Nephron progenitor cell (in vitro differentiated cells): ENCODE data around the gene CCDC88C.

Experiments
- DNase-seq: peaks from one replicate; pipeline ENCODE4 v3.0.0; 2021
- H3K27ac Mint-ChIP-seq: 2 replicates; pipeline ENCODE4 v1.8.0; 2021; ENCODE audit warnings: mild to moderate bottlenecking, moderate library complexity, mixed read lengths
- H3K27me3 Mint-ChIP-seq: 2 replicates; pipeline ENCODE4 v1.8.0; 2021; ENCODE audit warnings: mild to moderate bottlenecking, low read depth, mixed read lengths; ENCODE audit not compliant: poor library complexity
- H3K36me3 Mint-ChIP-seq: 2 replicates; pipeline ENCODE4 v1.8.0; 2021; ENCODE audit warnings: low read depth, mixed read lengths
- H3K4me1 Mint-ChIP-seq: 2 replicates; pipeline ENCODE4 v1.8.0; 2021; ENCODE audit warnings: mixed read lengths
- H3K4me3 Mint-ChIP-seq: 2 replicates; pipeline ENCODE4 v1.8.0; 2021; ENCODE audit warnings: mild to moderate bottlenecking, moderate library complexity, mixed read lengths
- H3K9me3 Mint-ChIP-seq: 2 replicates; pipeline ENCODE4 v1.8.0; 2021; ENCODE audit warnings: mild to moderate bottlenecking, moderate library complexity, mixed read lengths
- TF ChIP-seq, protein P1 (sequence below): fragments of 200-600 bp; sonication (generic); IDR thresholded peaks from 2 replicates; pipeline ENCODE4 v1.5.0; 2021; ENCODE audit warnings: antibody characterized with exemption

Gene CCDC88C

GRCh38 chr14:91283666-91284065 lies 134.0 kb downstream of the CCDC88C start:
- no peaks in the 10 kb centered on the region for H3K9me3 Mint-ChIP-seq

GRCh38 chr14:91282954-91283645 lies 134.5 kb downstream of the CCDC88C start:
- no peak overlapping the region for H3K27ac Mint-ChIP-seq
- H3K27me3 Mint-ChIP-seq = peaks cover 2% of the 10 kb centered on the region

More at GRCh38 chr14:91283666-91284065, 134.0 kb downstream of the CCDC88C start:
- DNase-seq = no peak
- Mint-ChIP-seq H3K27me3 (peaks cover 2% of the 10 kb centered on the region), H3K27ac (no peak overlapping the region), H3K36me3 (peaks cover 62% of the 10 kb centered on the region), H3K4me1 (peaks cover 30% of the 10 kb centered on the region), H3K4me3 (no peak overlapping the region)
- TF ChIP-seq, protein P1, sequence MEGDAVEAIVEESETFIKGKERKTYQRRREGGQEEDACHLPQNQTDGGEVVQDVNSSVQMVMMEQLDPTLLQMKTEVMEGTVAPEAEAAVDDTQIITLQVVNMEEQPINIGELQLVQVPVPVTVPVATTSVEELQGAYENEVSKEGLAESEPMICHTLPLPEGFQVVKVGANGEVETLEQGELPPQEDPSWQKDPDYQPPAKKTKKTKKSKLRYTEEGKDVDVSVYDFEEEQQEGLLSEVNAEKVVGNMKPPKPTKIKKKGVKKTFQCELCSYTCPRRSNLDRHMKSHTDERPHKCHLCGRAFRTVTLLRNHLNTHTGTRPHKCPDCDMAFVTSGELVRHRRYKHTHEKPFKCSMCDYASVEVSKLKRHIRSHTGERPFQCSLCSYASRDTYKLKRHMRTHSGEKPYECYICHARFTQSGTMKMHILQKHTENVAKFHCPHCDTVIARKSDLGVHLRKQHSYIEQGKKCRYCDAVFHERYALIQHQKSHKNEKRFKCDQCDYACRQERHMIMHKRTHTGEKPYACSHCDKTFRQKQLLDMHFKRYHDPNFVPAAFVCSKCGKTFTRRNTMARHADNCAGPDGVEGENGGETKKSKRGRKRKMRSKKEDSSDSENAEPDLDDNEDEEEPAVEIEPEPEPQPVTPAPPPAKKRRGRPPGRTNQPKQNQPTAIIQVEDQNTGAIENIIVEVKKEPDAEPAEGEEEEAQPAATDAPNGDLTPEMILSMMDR = no peak

GRCh38 chr14:91281346-91281745 lies 136.3 kb downstream of the CCDC88C start:
- TF ChIP-seq, protein P1 = no peak
- Mint-ChIP-seq H3K4me1 (peaks cover 26% of the 10 kb centered on the region), H3K36me3 (peaks cover 68% of the 10 kb centered on the region), H3K4me3 (no peak overlapping the region), H3K27me3 (peaks cover 2% of the 10 kb centered on the region), H3K9me3 (no peaks in the 10 kb centered on the region), H3K27ac (no peak overlapping the region)
- DNase-seq = no peak

More at GRCh38 chr14:91282954-91283645, 134.5 kb downstream of the CCDC88C start:
- TF ChIP-seq, protein P1 = no peak
- peaks cover 58% of the 10 kb centered on the region for H3K36me3 Mint-ChIP-seq
- H3K4me1 Mint-ChIP-seq = peaks cover 30% of the 10 kb centered on the region
- H3K9me3 Mint-ChIP-seq = no peaks in the 10 kb centered on the region
- no peak for DNase-seq
- H3K4me3 Mint-ChIP-seq = no peak overlapping the region

DNA sequence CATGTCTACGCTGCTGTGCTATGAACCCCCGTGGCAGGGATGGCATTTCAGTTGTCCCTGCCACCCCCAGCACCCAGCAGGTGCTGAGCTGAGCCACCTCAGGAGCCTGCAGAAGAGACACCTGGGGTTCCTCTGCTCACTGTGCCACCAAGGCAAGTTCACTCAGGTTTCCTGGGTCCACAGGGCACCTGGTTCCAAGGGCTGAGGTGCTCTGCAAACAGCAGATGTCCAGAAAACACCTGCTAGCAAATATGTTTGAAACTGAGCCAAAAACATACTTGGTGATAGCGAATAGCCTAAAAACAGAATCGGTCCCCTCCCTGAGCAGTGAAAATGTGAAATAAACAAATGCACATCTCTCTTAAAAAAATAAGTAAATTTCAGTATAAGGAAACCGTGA lies 137.5 kb downstream of the CCDC88C start:
- H3K36me3 Mint-ChIP-seq = peaks cover 66% of the 10 kb centered on the region
- no peak overlapping the region for H3K4me3 Mint-ChIP-seq
- TF ChIP-seq, protein P1 = no peak
- H3K9me3 Mint-ChIP-seq = no peaks in the 10 kb centered on the region
- DNase-seq = no peak
- H3K27me3 Mint-ChIP-seq = peaks cover under 1% of the 10 kb centered on the region
- no peak overlapping the region for H3K27ac Mint-ChIP-seq
- peaks cover 14% of the 10 kb centered on the region for H3K4me1 Mint-ChIP-seq

- H3K4me1 Mint-ChIP-seq = peaks cover 6% of the 10 kb centered on the region
- no peak for DNase-seq
- no peaks in the 10 kb centered on the region for H3K27me3 Mint-ChIP-seq
- peaks cover 63% of the 10 kb centered on the region for H3K36me3 Mint-ChIP-seq
- TF ChIP-seq, protein P1 = no peak
- H3K4me3 Mint-ChIP-seq = no peak overlapping the region
- H3K9me3 Mint-ChIP-seq = no peaks in the 10 kb centered on the region
- no peak overlapping the region for H3K27ac Mint-ChIP-seq
These were observed 138.3 kb downstream of the CCDC88C start for GRCh38 chr14:91279354-91279753.

DNA sequence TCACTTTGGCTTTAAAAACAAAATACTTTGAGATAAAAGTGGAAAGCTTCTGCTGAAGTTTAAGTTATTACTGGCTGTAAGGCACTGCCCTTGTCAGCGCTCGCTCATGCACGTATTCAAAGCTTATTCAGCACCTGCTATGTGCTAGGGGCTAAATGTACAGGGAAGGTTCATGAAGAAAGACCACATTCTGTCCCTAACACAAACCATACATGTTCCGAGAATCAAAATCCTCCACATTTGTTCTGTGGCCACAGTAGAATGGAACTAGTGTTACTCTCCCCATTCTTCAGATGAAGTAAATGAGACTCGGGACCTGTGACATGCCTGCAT lies 139.3 kb downstream of the CCDC88C start:
- DNase-seq = no peak
- TF ChIP-seq, protein P1 = no peak
- Mint-ChIP-seq H3K27me3 (no peaks in the 10 kb centered on the region), H3K4me1 (no peaks in the 10 kb centered on the region), H3K9me3 (no peaks in the 10 kb centered on the region), H3K4me3 (no peak overlapping the region), H3K36me3 (peaks cover 53% of the 10 kb centered on the region), H3K27ac (no peak overlapping the region)
